LNCAP (cell line): ENCODE results near the gene SYNGAP1.

Experiments
- TF ChIP-seq, protein P1 (sequence below): fragments of 450-650 bp; IDR thresholded peaks from 2 replicates; pipeline ENCODE4 v1.5.1; 2017; ENCODE audit warnings: mild to moderate bottlenecking

The SYNGAP1 gene

DNA sequence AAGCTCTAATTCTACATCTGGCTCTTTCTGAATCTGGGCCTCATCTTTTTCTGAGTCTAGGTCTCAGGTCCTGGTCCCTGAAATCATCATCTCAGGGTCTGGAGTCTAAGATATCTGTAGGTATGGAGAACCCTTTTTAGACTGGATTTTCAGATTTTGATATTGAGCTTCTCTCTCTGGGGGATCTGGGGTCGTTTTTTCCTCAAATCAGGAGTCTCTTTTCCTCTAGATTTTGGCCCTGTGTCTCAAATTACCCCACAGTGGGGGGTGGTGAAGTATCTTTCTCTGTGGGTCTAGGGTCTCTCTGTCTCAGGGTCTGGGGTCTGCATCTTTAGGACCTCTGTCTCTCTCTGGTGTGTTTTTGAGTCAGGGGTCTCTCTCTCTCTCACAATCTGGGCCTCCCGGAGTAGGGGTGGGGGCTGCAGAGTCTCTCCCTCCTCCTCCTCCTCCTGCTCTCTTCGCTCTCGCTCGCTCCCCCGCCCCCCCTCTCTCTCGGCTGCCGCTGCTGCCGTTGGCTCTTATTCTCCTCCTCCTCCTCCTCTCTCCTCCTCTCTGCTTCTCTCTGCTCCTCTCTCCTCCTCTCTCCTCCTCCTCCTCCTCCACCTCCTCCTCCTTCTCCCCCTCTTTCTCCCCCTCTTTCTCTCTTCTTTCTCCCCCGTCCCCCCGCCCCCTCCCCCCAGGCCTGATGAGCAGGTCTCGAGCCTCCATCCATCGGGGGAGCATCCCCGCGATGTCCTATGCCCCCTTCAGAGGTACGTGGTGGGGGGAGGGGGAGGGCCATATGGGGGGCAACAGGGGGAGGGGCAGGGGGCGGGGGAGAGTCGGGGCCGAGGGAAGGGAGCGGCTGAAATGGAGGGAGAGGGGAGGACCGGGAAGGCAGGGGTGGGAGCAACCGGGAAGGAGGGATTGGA, at the start of gene SYNGAP1:
Gene SYNGAP1 (plus strand): TSS at position 486 of the 911 bp plus-strand sequence. CDS start 200 bp downstream, at position 686.
- TF ChIP-seq, protein P1, sequence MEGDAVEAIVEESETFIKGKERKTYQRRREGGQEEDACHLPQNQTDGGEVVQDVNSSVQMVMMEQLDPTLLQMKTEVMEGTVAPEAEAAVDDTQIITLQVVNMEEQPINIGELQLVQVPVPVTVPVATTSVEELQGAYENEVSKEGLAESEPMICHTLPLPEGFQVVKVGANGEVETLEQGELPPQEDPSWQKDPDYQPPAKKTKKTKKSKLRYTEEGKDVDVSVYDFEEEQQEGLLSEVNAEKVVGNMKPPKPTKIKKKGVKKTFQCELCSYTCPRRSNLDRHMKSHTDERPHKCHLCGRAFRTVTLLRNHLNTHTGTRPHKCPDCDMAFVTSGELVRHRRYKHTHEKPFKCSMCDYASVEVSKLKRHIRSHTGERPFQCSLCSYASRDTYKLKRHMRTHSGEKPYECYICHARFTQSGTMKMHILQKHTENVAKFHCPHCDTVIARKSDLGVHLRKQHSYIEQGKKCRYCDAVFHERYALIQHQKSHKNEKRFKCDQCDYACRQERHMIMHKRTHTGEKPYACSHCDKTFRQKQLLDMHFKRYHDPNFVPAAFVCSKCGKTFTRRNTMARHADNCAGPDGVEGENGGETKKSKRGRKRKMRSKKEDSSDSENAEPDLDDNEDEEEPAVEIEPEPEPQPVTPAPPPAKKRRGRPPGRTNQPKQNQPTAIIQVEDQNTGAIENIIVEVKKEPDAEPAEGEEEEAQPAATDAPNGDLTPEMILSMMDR, result no peak

GRCh38 chr6:33372526-33373123, 47.2 kb upstream of the SYNGAP1 start:
- TF ChIP-seq, protein P1, result no peak

DNA sequence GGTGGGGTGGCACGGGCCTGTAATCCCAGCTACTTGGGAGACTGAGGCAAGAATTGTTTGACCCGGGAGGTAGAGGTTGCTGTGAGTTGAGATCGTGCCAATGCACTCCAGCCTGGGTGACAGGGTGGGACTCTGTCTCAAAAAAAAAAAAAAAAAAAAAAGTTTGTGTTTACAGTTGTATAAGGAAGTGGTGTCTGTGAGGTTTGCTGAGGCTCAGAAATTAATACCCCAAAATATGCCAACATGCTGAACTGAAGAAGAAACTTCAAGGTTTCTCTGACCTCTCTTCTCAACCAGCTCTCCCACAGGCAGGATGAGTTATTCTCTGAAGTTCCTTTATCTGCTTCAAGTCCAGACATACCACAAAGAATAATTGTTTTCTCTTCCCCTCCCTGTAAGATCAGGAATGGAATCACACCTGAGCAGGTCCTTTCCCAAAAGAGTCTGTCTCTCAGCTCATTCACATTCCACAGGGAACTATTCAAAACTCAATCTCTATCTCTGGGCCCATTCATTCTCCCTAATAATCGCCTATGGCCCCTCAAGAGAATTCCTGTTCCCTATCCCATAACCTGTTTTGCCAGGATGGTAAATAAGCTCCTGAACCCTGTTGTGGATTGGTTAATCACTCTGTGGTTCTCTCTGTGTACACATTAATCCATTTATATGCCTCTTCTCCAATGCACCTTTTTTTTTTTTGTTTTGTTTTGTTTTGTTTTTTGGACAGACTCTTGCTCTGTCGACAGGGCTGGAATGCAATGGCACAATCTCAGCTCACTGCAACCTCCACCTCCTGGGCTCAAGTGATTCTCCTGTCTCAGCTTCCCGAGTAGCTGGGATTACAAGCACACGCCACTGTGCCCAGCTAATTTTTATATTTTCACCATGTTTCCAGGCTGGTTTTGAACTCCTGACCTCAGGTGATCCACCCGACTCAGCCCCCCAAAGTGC, 45.6 kb upstream of the SYNGAP1 start:
- TF ChIP-seq, protein P1, result no peak

DNA sequence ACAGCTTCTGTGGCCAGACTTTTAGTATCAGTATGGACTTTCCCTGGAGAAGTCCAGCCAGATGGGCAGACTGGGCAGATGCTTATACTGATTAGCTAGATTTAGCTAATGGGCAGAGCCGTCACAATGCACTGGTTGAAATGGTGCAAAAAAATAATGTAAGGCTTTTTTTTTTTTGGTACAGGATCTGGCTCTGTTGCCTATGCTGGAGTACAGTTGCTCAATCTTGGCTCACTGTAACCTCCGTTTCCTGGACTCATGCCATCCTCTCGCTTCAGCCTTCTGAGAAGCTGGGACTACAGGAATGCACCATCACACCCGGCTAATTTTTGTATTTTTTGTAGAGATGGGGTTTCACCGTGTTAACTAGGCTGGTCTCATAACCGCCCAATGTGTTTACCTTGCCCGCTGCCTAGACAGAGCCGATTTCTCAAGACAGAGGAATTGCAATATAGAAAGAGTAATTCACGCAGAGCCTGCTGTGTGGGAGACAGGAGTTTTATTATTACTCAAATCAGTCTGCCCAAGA, 44.7 kb upstream of the SYNGAP1 start:
- TF ChIP-seq, protein P1, result no peak

DNA sequence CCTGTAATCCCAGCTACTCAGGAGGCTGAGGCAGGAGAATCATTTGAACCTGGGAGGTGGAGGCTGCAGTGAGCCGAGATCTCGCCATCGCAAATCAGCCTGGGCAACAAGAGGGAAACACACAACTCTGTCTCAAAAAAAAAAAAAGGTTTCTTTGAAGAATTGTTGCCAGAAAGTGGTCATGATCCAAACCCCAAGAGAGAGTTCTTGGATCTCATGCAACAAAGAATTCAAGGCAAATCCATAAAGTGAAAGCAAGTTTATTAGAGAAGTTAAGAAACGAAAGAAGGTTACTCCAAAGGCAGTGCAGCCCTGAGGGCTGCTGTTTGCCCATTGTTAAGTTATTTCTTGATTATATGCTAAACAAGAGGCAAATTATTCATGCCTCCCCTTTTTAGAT, 42.7 kb upstream of the SYNGAP1 start:
- TF ChIP-seq, protein P1, result no peak

DNA sequence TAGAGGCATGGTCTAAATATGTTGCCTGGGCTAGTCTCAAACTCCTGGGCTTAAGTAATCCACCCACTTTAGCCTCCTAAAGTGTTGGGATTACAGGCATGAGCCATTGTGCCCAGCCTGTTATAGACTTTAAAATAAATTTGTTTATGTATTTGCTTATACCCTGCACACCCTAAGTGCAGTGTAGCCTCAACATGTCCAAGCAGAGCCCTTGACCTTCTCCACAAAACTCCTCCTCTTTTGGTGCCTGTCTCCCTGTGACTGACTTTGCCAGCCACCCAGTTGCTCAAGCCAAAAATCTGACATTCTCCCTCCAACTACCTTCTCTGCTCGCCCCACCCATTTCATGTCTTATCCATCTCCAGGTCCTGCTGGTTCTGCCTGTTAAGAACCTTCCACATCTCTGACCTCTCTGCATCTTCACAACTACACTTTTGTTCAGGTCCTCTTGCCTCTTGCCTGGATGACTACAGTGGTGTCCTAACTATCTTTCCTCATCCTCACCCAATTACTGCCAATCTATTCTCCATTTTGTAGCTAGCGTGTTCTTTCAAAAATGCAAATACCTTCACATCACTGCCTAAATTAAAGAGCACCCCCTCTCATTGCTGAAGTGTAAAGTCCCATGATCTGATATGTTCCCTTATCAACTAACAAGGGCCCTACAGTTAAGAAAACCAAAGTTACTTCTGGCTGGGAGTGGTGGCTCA, 39.4 kb upstream of the SYNGAP1 start:
- TF ChIP-seq, protein P1, result no peak
